Endodermal cell (in vitro differentiated cells): ENCODE results near the gene BET1. TPM values are rescaled to one million over a fixed set of nuclear protein-coding genes. Genes with fewer than 3 reads are reported as not detected.

Experiments used
- DNase-seq: peaks from one replicate; pipeline ENCODE4 v3.0.0-alpha.2; 2017
- H3K27ac ChIP-seq: 2 replicates; pipeline ENCODE4 v1.5.1; 2013; ENCODE audit warnings: mild to moderate bottlenecking, low read depth, low read length, moderate library complexity
- H3K27me3 ChIP-seq: 2 replicates; pipeline ENCODE4 v1.6.1; 2013; ENCODE audit warnings: mild to moderate bottlenecking, low read length, moderate library complexity; ENCODE audit not compliant: insufficient read depth, control insufficient read depth, poor library complexity, severe bottlenecking
- H3K36me3 ChIP-seq: 2 replicates; pipeline ENCODE4 v1.7.0; 2013; ENCODE audit warnings: mild to moderate bottlenecking, low read length, moderate library complexity; ENCODE audit not compliant: control insufficient read depth, insufficient read depth
- H3K4me1 ChIP-seq: one replicate; pipeline ENCODE4 v1.7.0; 2013; ENCODE audit warnings: low read length; ENCODE audit not compliant: control insufficient read depth, insufficient read depth
- H3K4me3 ChIP-seq: 2 replicates; pipeline ENCODE4 v1.5.1; 2013; ENCODE audit warnings: mild to moderate bottlenecking, low read length, moderate library complexity
- H3K9ac ChIP-seq: 2 replicates; pipeline ENCODE4 v1.6.1; 2013; ENCODE audit warnings: mild to moderate bottlenecking, low read length, moderate library complexity; ENCODE audit not compliant: poor library complexity, severe bottlenecking; ENCODE audit errors: extremely low read depth
- H3K9me3 ChIP-seq: 2 replicates; pipeline ENCODE4 v1.6.1; 2013; ENCODE audit warnings: mild to moderate bottlenecking, low read length, moderate library complexity; ENCODE audit not compliant: control insufficient read depth
- H3K27ac Mint-ChIP-seq: 2 replicates; pipeline ENCODE4 v1.8.0; 2020; ENCODE audit warnings: mixed read lengths
- H3K27me3 Mint-ChIP-seq: 2 replicates; pipeline ENCODE4 v1.8.0; 2021; ENCODE audit warnings: mild to moderate bottlenecking, mixed read lengths; ENCODE audit not compliant: insufficient read depth
- H3K36me3 Mint-ChIP-seq: 2 replicates; pipeline ENCODE4 v1.8.0; 2020; ENCODE audit warnings: low read depth, mixed read lengths
- H3K4me1 Mint-ChIP-seq: 2 replicates; pipeline ENCODE4 v1.8.0; 2020; ENCODE audit warnings: mixed read lengths
- H3K4me3 Mint-ChIP-seq: 2 replicates; pipeline ENCODE4 v1.8.0; 2020; ENCODE audit warnings: mild to moderate bottlenecking, moderate library complexity, mixed read lengths
- H3K9me3 Mint-ChIP-seq: 2 replicates; pipeline ENCODE4 v1.8.0; 2020; ENCODE audit warnings: mild to moderate bottlenecking, mixed read lengths
- CTCF ChIP-seq: fragments of 200-600 bp; sonication (generic); conservative IDR thresholded peaks from 2 replicates; pipeline ENCODE4 v1.5.0; 2021; ENCODE audit warnings: antibody characterized with exemption, mild to moderate bottlenecking
- WGBS, 2 experiments: methylation state at CpG; one replicate each; pipeline versions ENCODE4 v1.1.5 to v1.1.7; 2013; ENCODE audit warnings: missing lambda C conversion rate in 2 of 2, mixed read lengths in 1 of 2; ENCODE audit not compliant: insufficient coverage in 1 of 2, insufficient read length in 1 of 2; 5-methylcytosine and 5-hydroxymethylcytosine counted together
- total RNA-seq, 2 donors: library from RNA; stranded (reverse); fragmentation: NEBNext Ultra II Directional in 1 of 2; extraction: Animal tissue kit (Norgen Biotek cat#: 25700) in 1 of 2; gene quantifications; 2 replicates in 1 of 2; 3 replicates in 1 of 2; pipeline ENCODE4 v1.2.1, GENCODE V29; 2021

The BET1 gene
- total RNA-seq, 2 donors from 2014 or later, result 27.6 to 36.3 TPM

DNA sequence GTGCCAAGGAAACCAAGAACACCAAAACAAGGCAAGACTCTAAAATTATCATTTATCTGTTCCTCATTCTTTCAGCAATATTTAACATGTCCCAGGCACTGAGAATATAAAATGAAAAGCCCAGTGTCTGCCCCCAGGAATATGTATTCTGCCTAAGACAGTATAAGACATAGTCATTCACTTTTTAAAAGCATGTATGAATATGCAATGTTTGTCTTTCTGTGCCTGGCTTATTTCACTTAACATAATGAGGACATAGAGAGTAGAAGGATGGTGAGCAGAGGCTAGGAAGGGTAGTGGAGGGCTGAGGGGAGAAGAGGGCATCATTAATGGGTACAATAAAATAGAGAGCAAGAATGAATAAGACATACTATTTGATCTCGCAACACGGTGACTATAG, 44.6 kb upstream of the BET1 start:
- H3K27ac ChIP-seq, result no peak overlapping the region

DNA sequence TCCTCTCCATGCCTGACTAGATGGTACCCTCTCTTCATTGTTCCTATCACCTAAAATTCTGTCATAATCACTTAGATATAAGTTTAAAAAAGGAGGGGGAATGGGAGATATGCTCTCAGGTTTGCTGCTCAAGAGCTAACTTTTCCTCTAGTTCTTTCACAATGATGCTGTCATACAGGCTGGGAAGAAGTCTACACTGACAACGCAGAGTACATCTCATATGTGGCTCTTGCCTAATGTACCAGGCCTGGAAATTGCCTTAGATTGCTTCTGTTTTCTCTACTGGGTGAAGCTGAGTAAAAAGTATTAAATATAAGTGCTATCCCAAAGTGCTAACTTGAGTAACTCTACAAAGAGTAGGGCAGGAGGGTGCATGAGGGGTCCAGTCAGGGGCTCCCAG, 43.8 kb upstream of the BET1 start:
- Mint-ChIP-seq H3K27ac (no peak overlapping the region), H3K9me3 (no peaks in the 10 kb centered on the region), H3K4me3 (no peak overlapping the region), H3K4me1 (peaks cover 20% of the 10 kb centered on the region), H3K27me3 (no peaks in the 10 kb centered on the region), H3K36me3 (no peaks in the 10 kb centered on the region)
- no peaks in the 10 kb centered on the region for H3K36me3 ChIP-seq
- no peaks in the 10 kb centered on the region for H3K9me3 ChIP-seq
- no peak overlapping the region for H3K9ac ChIP-seq
- TF ChIP-seq CTCF, result no peak
- H3K27me3 ChIP-seq, result no peaks in the 10 kb centered on the region
- 80 to 95% methylated on average over 1 of the region's 1 CpG for WGBS, 2 experiments
- H3K4me3 ChIP-seq, result no peak overlapping the region
- H3K4me1 ChIP-seq, result peaks cover 11% of the 10 kb centered on the region
- no peak overlapping the region for H3K27ac ChIP-seq
- no peak for DNase-seq

More for the DNA sequence above, 44.6 kb upstream of the BET1 start:
- no peak overlapping the region for H3K4me3 Mint-ChIP-seq
- H3K27me3 Mint-ChIP-seq, result no peaks in the 10 kb centered on the region
- Histone ChIP-seq H3K4me3 (no peak overlapping the region), H3K36me3 (no peaks in the 10 kb centered on the region), H3K9ac (no peak overlapping the region), H3K27me3 (no peaks in the 10 kb centered on the region), H3K4me1 (peaks cover 18% of the 10 kb centered on the region), H3K9me3 (no peaks in the 10 kb centered on the region)
- H3K27ac Mint-ChIP-seq, result no peak overlapping the region
- no peak for DNase-seq
- TF ChIP-seq CTCF, result no peak
- whole genome bisulfite sequencing, 2 experiments, result 100% methylated on average over 1 of the region's 2 CpGs; no CpG with 5 or more reads in 1 of the 2 experiments
- no peaks in the 10 kb centered on the region for H3K36me3 Mint-ChIP-seq
- no peaks in the 10 kb centered on the region for H3K9me3 Mint-ChIP-seq
- H3K4me1 Mint-ChIP-seq, result peaks cover 27% of the 10 kb centered on the region

- no peaks in the 10 kb centered on the region for H3K9me3 ChIP-seq
- Mint-ChIP-seq H3K9me3 (no peaks in the 10 kb centered on the region), H3K4me1 (peaks cover 13% of the 10 kb centered on the region), H3K27me3 (no peaks in the 10 kb centered on the region), H3K36me3 (no peaks in the 10 kb centered on the region), H3K27ac (no peak overlapping the region), H3K4me3 (no peak overlapping the region)
- no peak for DNase-seq
- no peak overlapping the region for H3K9ac ChIP-seq
- peaks cover 4% of the 10 kb centered on the region for H3K4me1 ChIP-seq
- TF ChIP-seq CTCF, result no peak
- H3K36me3 ChIP-seq, result no peaks in the 10 kb centered on the region
- no peak overlapping the region for H3K4me3 ChIP-seq
- 44% methylated on average over 2 of the region's 2 CpGs; no CpG with 5 or more reads in 1 of the 2 experiments for WGBS, 2 experiments
- H3K27me3 ChIP-seq, result no peaks in the 10 kb centered on the region
- H3K27ac ChIP-seq, result no peak overlapping the region
These were observed 41.4 kb upstream of the BET1 start for GRCh38 chr7:94045581-94045980.
